ENCODE data around the gene TUBA3E.
"Not testable (repeated sequence)": the region's sequence is repeated elsewhere in the genome, so short reads cannot be mapped to it uniquely, and the experiment has no call there.

The TUBA3E gene

DNA sequence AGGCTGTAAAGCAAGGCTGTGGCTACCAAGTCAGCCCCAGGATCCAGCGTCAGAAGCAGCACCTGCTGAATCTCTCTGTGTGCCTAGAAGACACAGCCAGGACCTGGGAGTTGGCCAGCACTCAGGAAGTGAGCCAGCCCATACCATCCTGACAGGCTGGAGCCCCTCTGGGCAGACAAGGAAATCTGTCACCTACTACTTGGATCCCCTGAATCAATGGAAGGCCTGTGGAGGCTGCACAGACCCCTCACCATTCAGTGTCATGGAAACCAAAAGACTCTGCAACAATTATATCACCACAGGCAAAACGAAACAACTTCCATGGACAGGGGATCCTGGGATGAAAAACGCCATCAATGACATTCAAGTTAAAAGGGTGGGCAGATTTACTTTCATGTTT lies 31.6 kb downstream of the TUBA3E start:
- H3K27ac ChIP-seq (ENCODE audit: insufficient read depth, low read length, poor library complexity, severe bottlenecking); DNase-seq; H3K4me3 ChIP-seq (ENCODE audit: insufficient read depth, low read depth, low read length, poor library complexity, severe bottlenecking); H3K9me3 ChIP-seq (ENCODE audit: control insufficient read depth, low read length); H3K27me3 ChIP-seq (replicated peaks; ENCODE audit: control insufficient read depth, insufficient read depth, low read length, poor library complexity, severe bottlenecking); H3K4me1 ChIP-seq (ENCODE audit: control insufficient read depth, insufficient read depth, low read length, poor library complexity, severe bottlenecking): not testable (repeated sequence)
- H3K36me3 ChIP-seq (ENCODE audit: control insufficient read depth, insufficient read depth, low read length) = peaks cover 38% of the 10 kb centered on the region

DNA sequence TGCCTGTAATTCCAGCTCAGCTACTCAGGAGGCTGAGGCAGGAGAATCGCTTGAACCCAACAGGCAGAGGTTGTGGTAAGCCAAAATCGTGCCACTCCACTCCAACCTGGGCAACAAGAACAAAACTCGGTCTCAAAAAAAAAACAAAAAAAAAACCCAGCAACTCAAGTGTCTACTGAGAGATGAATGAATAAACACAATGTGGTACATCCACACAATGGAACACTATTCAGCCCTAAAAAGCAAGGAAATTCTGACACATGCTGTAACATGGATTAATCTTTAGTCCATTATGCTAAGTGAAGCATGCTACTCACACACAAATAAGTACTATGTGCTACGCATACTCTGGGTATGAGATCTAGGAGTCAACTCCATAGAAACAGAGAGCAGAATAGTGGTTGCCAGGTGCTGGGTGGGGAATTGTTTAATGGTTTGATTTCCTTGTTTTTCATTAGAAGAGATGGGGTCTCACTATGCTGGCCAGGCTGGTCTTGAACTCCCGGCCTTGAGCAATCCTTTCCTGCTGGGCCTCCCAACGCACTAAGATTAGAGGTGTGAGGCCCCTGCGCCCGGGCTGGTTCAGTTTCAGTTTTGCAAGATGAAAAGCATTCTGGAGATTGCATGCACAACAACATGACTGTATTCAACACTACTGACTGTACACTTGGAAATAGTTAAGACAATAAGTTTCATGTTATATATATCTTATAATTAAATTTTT lies 32.8 kb downstream of the TUBA3E start:
- H3K9me3 ChIP-seq (ENCODE audit: control insufficient read depth, low read length) = no peaks in the 10 kb centered on the region
- no peaks in the 10 kb centered on the region for H3K4me1 ChIP-seq (ENCODE audit: control insufficient read depth, insufficient read depth, low read length, poor library complexity, severe bottlenecking)
- DNase-seq = no peak
- H3K4me3 ChIP-seq (ENCODE audit: insufficient read depth, low read depth, low read length, poor library complexity, severe bottlenecking) = no peak overlapping the region
- no peak overlapping the region for H3K27ac ChIP-seq (ENCODE audit: insufficient read depth, low read length, poor library complexity, severe bottlenecking)
- peaks cover 35% of the 10 kb centered on the region for H3K36me3 ChIP-seq (ENCODE audit: control insufficient read depth, insufficient read depth, low read length)
- H3K27me3 ChIP-seq (replicated peaks; ENCODE audit: control insufficient read depth, insufficient read depth, low read length, poor library complexity, severe bottlenecking) = no peaks in the 10 kb centered on the region

DNA sequence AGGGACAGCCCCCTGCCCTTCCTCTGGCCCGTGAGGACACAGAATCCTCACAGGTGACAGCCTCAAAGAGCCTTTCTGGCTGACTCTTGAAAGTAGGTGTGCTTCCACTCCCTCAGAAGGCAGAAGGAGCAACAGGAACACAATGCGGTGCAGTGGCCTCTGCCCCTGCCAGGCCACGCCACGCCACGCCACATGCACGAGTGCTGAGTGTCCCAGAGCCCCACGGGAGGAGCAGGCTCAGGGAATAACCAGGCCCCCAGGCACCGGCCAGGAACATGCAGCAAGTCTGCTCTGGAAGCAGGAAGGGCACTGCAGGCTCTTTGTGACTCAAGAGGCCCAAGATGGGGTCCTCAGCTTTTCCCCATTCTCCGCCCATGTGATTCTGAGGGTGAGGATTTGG lies 35.3 kb downstream of the TUBA3E start:
- Histone ChIP-seq H3K27me3 (replicated peaks; ENCODE audit: control insufficient read depth, insufficient read depth, low read length, poor library complexity, severe bottlenecking) (no peaks in the 10 kb centered on the region), H3K4me3 (ENCODE audit: insufficient read depth, low read depth, low read length, poor library complexity, severe bottlenecking) (no peak overlapping the region), H3K36me3 (ENCODE audit: control insufficient read depth, insufficient read depth, low read length) (peaks cover 31% of the 10 kb centered on the region), H3K27ac (ENCODE audit: insufficient read depth, low read length, poor library complexity, severe bottlenecking) (no peak overlapping the region), H3K9me3 (ENCODE audit: control insufficient read depth, low read length) (no peaks in the 10 kb centered on the region), H3K4me1 (ENCODE audit: control insufficient read depth, insufficient read depth, low read length, poor library complexity, severe bottlenecking) (no peaks in the 10 kb centered on the region)
- DNase-seq = no peak

DNA sequence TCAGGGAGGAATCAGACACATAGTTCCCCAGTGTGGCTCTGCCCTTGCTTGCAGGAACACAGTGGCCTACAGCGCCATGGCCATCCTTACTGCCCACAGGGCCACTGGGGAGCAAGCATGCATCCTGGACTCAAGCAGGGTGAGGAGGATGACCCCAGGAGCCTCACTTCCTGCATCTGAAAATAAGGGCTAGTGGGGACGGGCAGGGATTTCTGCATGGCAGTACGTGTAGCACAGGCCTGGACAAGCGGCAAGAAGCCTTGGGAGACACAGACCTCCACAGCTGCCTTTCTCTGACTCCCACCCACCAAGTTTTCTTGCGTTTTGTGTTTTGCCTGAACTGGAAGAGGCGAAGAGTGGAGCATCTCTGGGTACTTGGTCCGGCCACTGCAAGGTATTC lies 35.8 kb downstream of the TUBA3E start:
- H3K27me3 ChIP-seq (replicated peaks; ENCODE audit: control insufficient read depth, insufficient read depth, low read length, poor library complexity, severe bottlenecking); H3K4me3 ChIP-seq (ENCODE audit: insufficient read depth, low read depth, low read length, poor library complexity, severe bottlenecking); H3K9me3 ChIP-seq (ENCODE audit: control insufficient read depth, low read length); H3K27ac ChIP-seq (ENCODE audit: insufficient read depth, low read length, poor library complexity, severe bottlenecking); H3K4me1 ChIP-seq (ENCODE audit: control insufficient read depth, insufficient read depth, low read length, poor library complexity, severe bottlenecking); DNase-seq: not testable (repeated sequence)
- peaks cover 31% of the 10 kb centered on the region for H3K36me3 ChIP-seq (ENCODE audit: control insufficient read depth, insufficient read depth, low read length)

DNA sequence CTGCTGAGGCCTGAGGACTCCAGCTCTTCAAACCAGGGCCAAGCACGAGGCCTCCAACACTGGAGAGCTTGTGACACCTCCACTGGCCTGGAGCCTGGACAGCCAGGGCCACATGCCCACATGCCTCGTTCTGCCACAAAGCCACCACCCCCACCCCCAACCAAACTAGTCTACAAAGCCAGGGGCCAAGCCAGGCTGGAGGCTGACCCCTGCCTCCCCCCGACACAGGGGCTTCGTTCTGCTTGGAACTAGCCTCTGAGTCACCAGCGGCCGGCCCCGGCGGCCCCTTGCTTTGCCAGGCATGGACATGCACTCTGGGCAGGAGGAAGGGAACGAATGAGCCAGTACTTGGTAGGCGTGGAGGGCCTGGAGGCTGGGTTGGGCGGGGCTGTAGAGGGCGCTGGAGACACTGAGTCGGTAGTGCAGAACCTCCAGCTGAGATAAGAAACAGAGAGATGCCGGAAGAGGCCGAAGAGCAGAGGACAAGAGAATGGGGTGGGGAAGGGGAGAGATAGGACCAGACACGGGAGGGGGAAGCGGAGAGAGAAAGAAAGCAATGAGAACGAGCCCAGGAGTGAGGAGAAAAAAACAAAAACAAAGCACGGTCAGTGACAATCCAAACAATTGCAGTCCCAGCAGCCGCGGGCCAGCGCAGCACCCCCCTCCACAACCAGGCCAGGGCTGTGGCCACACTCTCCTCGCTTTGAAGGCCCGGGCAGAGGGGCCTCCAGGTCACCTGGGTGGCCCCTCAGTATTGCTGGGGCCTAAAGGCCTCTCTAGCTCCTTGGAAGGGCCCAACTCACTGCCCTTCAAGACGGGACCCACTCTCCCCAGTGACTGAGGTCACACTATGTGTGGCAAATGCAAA lies 37.2 kb downstream of the TUBA3E start:
- not testable (repeated sequence) for H3K4me3 ChIP-seq (ENCODE audit: insufficient read depth, low read depth, low read length, poor library complexity, severe bottlenecking); DNase-seq; H3K4me1 ChIP-seq (ENCODE audit: control insufficient read depth, insufficient read depth, low read length, poor library complexity, severe bottlenecking); H3K27ac ChIP-seq (ENCODE audit: insufficient read depth, low read length, poor library complexity, severe bottlenecking); H3K27me3 ChIP-seq (replicated peaks; ENCODE audit: control insufficient read depth, insufficient read depth, low read length, poor library complexity, severe bottlenecking); H3K9me3 ChIP-seq (ENCODE audit: control insufficient read depth, low read length)
- H3K36me3 ChIP-seq (ENCODE audit: control insufficient read depth, insufficient read depth, low read length) = peaks cover 23% of the 10 kb centered on the region

DNA sequence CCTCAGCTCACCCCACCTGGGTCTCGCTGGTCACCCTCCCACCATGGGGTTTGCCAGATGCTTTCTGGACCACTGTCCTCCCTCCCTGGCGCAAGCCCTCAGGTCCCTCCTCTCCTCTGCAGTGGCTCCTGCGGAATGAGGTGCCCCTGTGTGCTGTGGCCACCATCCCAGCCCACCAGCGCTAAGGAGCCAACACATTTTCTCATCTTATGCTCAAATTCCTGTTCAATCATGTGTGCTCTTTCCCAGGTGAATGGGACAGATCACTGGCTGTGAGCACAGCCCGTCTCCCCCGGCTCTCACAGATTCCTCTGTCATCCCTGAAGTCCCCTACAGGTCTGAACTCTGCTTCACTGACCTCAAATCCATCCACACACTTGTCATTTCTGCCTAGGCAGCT lies 38.1 kb downstream of the TUBA3E start:
- H3K36me3 ChIP-seq (ENCODE audit: control insufficient read depth, insufficient read depth, low read length) = peaks cover 17% of the 10 kb centered on the region

DNA sequence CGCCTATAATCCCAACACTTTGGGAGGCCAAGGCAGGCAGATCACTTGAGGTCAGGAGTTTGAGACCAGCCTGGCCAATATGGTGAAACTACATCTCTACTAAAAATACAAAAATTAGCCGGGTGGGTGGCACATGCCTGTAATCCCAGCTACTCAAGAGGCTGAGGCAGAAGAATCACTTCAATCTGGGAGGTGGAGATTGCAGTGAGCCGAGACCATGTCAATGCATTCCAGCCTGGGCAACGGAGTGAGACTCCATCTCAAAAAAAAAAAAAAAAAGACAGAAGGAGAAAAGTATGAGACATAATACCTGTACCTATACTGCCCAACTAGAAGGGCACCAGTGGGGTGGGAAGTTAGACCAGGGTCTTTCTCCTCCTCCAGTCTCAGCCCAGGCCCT lies 38.9 kb downstream of the TUBA3E start:
- H3K4me1 ChIP-seq (ENCODE audit: control insufficient read depth, insufficient read depth, low read length, poor library complexity, severe bottlenecking); H3K27me3 ChIP-seq (replicated peaks; ENCODE audit: control insufficient read depth, insufficient read depth, low read length, poor library complexity, severe bottlenecking); H3K27ac ChIP-seq (ENCODE audit: insufficient read depth, low read length, poor library complexity, severe bottlenecking); DNase-seq; H3K4me3 ChIP-seq (ENCODE audit: insufficient read depth, low read depth, low read length, poor library complexity, severe bottlenecking); H3K9me3 ChIP-seq (ENCODE audit: control insufficient read depth, low read length): not testable (repeated sequence)
- peaks cover 12% of the 10 kb centered on the region for H3K36me3 ChIP-seq (ENCODE audit: control insufficient read depth, insufficient read depth, low read length)

More for the DNA sequence above, 38.1 kb downstream of the TUBA3E start:
- Histone ChIP-seq H3K4me3 (ENCODE audit: insufficient read depth, low read depth, low read length, poor library complexity, severe bottlenecking) (no peak overlapping the region), H3K27ac (ENCODE audit: insufficient read depth, low read length, poor library complexity, severe bottlenecking) (no peak overlapping the region), H3K4me1 (ENCODE audit: control insufficient read depth, insufficient read depth, low read length, poor library complexity, severe bottlenecking) (no peaks in the 10 kb centered on the region), H3K27me3 (replicated peaks; ENCODE audit: control insufficient read depth, insufficient read depth, low read length, poor library complexity, severe bottlenecking) (no peaks in the 10 kb centered on the region), H3K9me3 (ENCODE audit: control insufficient read depth, low read length) (no peaks in the 10 kb centered on the region)
- no peak for DNase-seq

DNA sequence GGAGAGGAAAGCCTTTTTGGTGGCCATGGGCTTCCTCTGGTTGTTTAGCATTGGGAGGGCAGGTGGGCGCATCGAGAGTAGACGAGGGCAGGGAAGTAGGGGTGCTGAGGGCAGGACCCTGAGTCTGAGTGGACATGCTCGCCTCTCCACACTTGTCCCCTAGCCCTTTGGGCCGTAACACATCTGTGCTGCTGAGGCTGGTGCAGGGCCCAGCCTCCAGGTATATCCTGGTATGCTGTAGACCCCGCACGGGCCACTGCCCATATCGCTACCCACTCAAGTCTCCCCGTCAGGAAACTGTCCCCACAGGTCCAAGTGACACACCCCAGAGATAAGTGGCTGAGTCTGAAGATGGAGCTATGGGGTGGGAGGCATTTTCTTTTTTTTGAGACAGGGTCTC lies 39.6 kb downstream of the TUBA3E start:
- Histone ChIP-seq H3K4me3 (ENCODE audit: insufficient read depth, low read depth, low read length, poor library complexity, severe bottlenecking) (no peak overlapping the region), H3K27me3 (replicated peaks; ENCODE audit: control insufficient read depth, insufficient read depth, low read length, poor library complexity, severe bottlenecking) (no peaks in the 10 kb centered on the region), H3K27ac (ENCODE audit: insufficient read depth, low read length, poor library complexity, severe bottlenecking) (no peak overlapping the region), H3K9me3 (ENCODE audit: control insufficient read depth, low read length) (no peaks in the 10 kb centered on the region), H3K36me3 (ENCODE audit: control insufficient read depth, insufficient read depth, low read length) (peaks cover 10% of the 10 kb centered on the region), H3K4me1 (ENCODE audit: control insufficient read depth, insufficient read depth, low read length, poor library complexity, severe bottlenecking) (no peaks in the 10 kb centered on the region)
- no peak for DNase-seq

DNA sequence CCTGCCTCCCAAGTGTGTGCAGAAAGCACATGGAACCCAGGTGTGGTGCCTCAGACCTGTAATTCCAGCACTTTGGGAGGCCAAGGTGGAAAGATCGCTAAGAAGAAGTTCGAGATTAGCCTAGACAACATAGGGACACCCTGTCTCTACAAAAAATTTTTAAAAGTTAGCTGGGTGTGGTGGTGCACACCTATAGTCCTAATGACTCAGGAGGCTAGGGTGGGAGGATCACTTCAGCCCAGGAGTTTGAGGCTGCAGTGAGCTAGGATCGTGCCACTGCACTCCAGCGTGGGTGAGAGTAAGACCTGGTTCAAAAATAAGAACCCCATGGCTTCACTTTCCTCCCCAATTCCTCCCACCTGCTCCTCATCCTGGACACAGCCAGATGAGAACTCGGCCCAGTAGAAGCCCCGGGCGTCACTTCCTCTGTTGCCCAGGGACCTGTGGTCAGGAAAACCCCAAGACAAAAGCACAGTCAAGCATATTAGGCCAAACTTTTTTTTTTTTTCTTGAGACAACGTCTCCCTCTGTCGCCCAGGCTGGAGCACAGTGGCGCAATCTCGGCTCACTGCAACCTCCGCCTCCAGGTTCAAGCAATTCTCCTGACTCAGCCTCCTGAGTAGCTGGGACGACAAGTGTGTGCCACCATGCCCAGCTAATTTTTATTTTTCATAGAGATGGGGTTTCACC lies 40.3 kb downstream of the TUBA3E start:
- peaks cover 13% of the 10 kb centered on the region for H3K36me3 ChIP-seq (ENCODE audit: control insufficient read depth, insufficient read depth, low read length)
- DNase-seq; H3K4me3 ChIP-seq (ENCODE audit: insufficient read depth, low read depth, low read length, poor library complexity, severe bottlenecking): not testable (repeated sequence)

DNA sequence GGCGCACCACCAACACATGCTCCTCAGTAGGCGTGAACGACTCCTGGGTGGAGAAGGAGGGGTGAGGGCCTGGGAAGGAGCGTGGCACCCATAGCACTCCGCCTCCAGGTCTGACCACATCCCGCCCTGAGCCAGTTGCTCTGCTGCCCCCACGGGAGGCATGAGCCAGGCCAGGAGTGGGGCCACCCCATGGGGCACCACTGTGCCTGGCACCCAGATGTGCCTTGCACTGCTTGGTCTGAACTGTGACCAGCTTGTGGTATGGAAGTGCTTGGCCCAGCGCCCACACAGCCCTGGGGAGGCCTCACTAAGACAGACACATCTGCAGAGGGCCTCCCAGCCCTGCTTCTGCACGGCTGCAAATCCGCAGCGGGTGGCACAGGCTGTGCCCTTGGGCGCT lies 40.9 kb downstream of the TUBA3E start:
- not testable (repeated sequence) for H3K4me3 ChIP-seq (ENCODE audit: insufficient read depth, low read depth, low read length, poor library complexity, severe bottlenecking); H3K27me3 ChIP-seq (replicated peaks; ENCODE audit: control insufficient read depth, insufficient read depth, low read length, poor library complexity, severe bottlenecking); H3K9me3 ChIP-seq (ENCODE audit: control insufficient read depth, low read length); H3K27ac ChIP-seq (ENCODE audit: insufficient read depth, low read length, poor library complexity, severe bottlenecking); DNase-seq; H3K4me1 ChIP-seq (ENCODE audit: control insufficient read depth, insufficient read depth, low read length, poor library complexity, severe bottlenecking)
- H3K36me3 ChIP-seq (ENCODE audit: control insufficient read depth, insufficient read depth, low read length) = peaks cover 14% of the 10 kb centered on the region

More for the DNA sequence above, 40.3 kb downstream of the TUBA3E start:
- not testable (repeated sequence) for H3K9me3 ChIP-seq (ENCODE audit: control insufficient read depth, low read length); H3K4me1 ChIP-seq (ENCODE audit: control insufficient read depth, insufficient read depth, low read length, poor library complexity, severe bottlenecking); H3K27me3 ChIP-seq (replicated peaks; ENCODE audit: control insufficient read depth, insufficient read depth, low read length, poor library complexity, severe bottlenecking); H3K27ac ChIP-seq (ENCODE audit: insufficient read depth, low read length, poor library complexity, severe bottlenecking)
